Epithelial cell of esophagus (primary cell): ENCODE measurements around the gene VPS37C.

ENCODE experiments used
- DNase-seq: peaks from one replicate; pipeline ENCODE4 v3.0.0; 2010; ENCODE audit warnings: low read depth
- H3K4me3 ChIP-seq: 2 replicates; pipeline ENCODE4 v1.5.1; 2011; ENCODE audit warnings: mild to moderate bottlenecking, low read length, control low read depth
- CTCF ChIP-seq: IDR thresholded peaks from 2 replicates; pipeline ENCODE4 v1.5.1; 2011; ENCODE audit warnings: low read depth, mild to moderate bottlenecking, low read length, control low read depth, inconsistent platforms; ENCODE audit not compliant: insufficient read depth; ENCODE audit errors: missing control alignments

VPS37C gene

GRCh38 chr11:61092908-61093763, 68.1 kb downstream of the VPS37C start:
- no peak for DNase-seq
- H3K4me3 ChIP-seq = no peak overlapping the region
- no peak for TF ChIP-seq CTCF

- TF ChIP-seq CTCF = no peak
- H3K4me3 ChIP-seq = no peak overlapping the region
- DNase-seq = no peak
These were observed 68.9 kb downstream of the VPS37C start for GRCh38 chr11:61092280-61092766.

GRCh38 chr11:61091373-61092279, 69.6 kb downstream of the VPS37C start:
- TF ChIP-seq CTCF = no peak
- peak; percentile 62 for DNase-seq
- no peak overlapping the region for H3K4me3 ChIP-seq

- TF ChIP-seq CTCF = no peak
These were observed 70.2 kb downstream of the VPS37C start for GRCh38 chr11:61090982-61091372.

GRCh38 chr11:61090521-61090920, 70.7 kb downstream of the VPS37C start:
- no peak for DNase-seq
- TF ChIP-seq CTCF = no peak
- no peak overlapping the region for H3K4me3 ChIP-seq

More at GRCh38 chr11:61090982-61091372, 70.2 kb downstream of the VPS37C start:
- no peak overlapping the region for H3K4me3 ChIP-seq
- no peak for DNase-seq

GRCh38 chr11:61089806-61090491, 71.3 kb downstream of the VPS37C start:
- TF ChIP-seq CTCF = no peak
- no peak for DNase-seq
- H3K4me3 ChIP-seq = no peak overlapping the region
